GM12801 (cell line): ENCODE results near the gene CUL1.

Experiments used
- CTCF ChIP-seq: IDR thresholded peaks from one replicate; pipeline ENCODE4 v1.5.1; 2011; ENCODE audit warnings: control low read depth; ENCODE audit not compliant: insufficient read length; ENCODE audit errors: extremely low read depth

Gene CUL1

DNA sequence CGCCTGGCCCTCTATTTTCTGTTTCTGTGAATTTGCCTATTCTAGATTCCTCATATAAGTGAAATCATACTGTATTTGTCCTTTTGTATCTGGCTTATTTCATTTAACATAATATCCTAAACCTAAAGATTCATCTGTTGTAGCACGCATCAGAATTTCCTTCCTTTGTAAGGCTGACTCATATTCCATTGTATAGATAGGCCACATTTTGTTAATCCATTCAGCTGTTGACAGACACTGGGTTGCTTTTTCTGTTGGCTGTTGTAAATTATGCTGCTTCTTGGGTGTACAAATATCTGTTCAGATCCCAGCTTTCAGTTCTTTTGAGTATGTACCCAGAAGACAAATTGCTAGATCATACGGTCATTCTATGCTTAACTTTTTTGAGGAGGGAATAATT lies 28.8 kb upstream of the CUL1 start:
- no peak for TF ChIP-seq CTCF

DNA sequence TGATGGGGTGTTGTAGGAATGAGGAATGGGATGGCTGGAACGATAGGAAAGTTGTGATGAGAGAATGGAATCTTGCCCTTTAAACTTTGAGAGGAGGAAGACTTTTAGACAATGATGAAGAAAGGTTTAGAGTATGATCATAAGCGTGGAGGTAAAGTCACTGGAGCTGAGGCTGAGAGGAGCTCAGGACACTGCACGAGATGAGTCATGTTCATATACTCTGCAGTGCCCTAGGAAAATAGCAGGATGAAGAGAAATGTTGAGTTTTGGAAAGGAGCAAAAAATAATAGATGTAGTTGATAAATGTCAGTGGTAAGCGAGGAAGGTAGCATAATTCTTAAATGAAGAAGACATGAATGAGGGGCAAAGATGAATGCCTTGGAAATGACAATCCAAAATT lies 28.3 kb upstream of the CUL1 start:
- no peak for TF ChIP-seq CTCF

DNA sequence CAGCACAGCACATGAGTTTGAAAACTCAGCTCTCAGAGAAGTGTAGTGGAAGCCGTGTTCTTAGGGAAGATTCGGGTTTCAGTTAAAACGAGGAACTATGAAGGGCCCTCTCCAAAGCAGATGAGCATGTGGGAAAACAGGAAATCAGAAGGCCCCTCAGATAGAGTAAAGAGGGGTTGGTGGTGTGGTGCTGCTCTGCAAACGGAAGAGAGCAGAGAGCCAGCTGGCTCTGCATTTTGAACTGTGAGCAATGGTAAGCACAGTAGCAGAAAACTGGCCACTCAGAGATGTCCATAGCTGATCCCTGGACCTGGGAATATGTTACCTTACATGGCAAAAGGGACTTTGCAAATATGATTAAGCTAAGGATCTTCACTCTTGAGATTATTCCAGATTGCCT lies 27.9 kb upstream of the CUL1 start:
- no peak for TF ChIP-seq CTCF

- no peak for TF ChIP-seq CTCF
Observed at GRCh38 chr7:148672041-148672440, 26.7 kb upstream of the CUL1 start.

DNA sequence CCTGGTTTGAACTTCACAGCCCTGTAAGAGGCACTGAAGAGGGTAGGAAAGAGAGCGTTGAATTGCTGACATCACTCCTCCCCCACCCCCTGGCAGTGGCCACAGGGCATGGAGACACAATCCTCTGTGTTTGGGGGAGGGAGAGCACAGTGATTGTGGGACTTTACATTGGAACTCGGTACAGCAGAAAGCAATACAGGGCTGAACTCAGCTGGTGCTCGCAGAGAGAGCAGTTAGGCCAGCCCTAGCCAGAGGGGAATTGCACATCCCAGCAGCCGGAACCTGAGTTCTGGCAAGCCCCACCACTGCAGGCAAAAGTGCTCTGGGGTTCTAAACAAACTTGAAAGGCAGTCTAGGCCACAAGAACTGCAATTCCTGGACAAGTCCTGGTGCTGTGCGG lies 24.0 kb upstream of the CUL1 start:
- TF ChIP-seq CTCF, result no peak

DNA sequence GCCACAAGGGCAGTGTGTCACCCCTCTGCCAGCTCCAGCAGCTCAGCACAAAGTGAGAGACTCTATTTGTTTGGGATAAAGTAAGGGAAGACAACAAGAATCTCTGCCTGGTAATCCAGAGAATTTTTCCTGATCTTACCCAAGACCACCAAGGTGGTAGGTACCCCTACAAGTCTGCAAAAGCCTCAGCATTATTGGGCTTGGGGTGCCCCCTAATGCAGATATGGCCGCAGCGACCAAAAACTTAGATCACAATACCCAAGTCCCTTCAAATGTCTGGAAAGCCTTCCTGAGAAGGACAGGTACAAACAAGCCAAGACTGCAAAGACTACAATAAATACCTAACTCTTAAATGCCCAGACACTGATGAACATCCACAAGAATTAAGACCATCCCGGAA lies 22.4 kb upstream of the CUL1 start:
- no peak for TF ChIP-seq CTCF

GRCh38 chr7:148681821-148682220 lies 16.9 kb upstream of the CUL1 start:
- TF ChIP-seq CTCF, result no peak

GRCh38 chr7:148684289-148684830 lies 14.3 kb upstream of the CUL1 start:
- TF ChIP-seq CTCF, result no peak
